IPS DF 6.9 (cell line): Measurements from ENCODE around the gene SOST.

Source experiments
- DNase-seq: peaks from one replicate; pipeline ENCODE4 v3.0.0-alpha.2; 2013; ENCODE audit warnings: low read depth, low spot score
- H3K27ac ChIP-seq: one replicate; pipeline ENCODE4 v1.5.1; 2013; ENCODE audit warnings: low read length, control low read depth
- H3K27me3 ChIP-seq: 2 replicates; pipeline ENCODE4 v1.6.1; 2013; ENCODE audit warnings: mild to moderate bottlenecking, low read length; ENCODE audit not compliant: control insufficient read depth, insufficient read depth
- H3K36me3 ChIP-seq: 2 replicates; pipeline ENCODE4 v1.6.1; 2013; ENCODE audit warnings: low read length; ENCODE audit not compliant: control insufficient read depth, insufficient read depth
- H3K4me1 ChIP-seq: 2 replicates; pipeline ENCODE4 v1.6.1; 2013; ENCODE audit warnings: low read length; ENCODE audit not compliant: control insufficient read depth, insufficient read depth
- H3K4me3 ChIP-seq: 2 replicates; pipeline ENCODE4 v1.5.1; 2013; ENCODE audit warnings: mild to moderate bottlenecking, low read length
- H3K9me3 ChIP-seq: 2 replicates; pipeline ENCODE4 v1.6.1; 2013; ENCODE audit warnings: low read length, inconsistent platforms; ENCODE audit not compliant: control insufficient read depth, insufficient read depth
- WGBS: extraction: QIAGEN DNeasy Blood & Tissue Kit; methylation state at CpG from one replicate; pipeline ENCODE4 v1.1.7; 2013; ENCODE audit warnings: mixed read lengths, missing lambda C conversion rate; ENCODE audit not compliant: insufficient read length, insufficient coverage; 5-methylcytosine and 5-hydroxymethylcytosine counted together

Gene SOST

GRCh38 chr17:43745541-43745940 is 13.1 kb downstream of the SOST start:
- no CpG with 5 or more reads among the region's 6 CpGs for WGBS
- Histone ChIP-seq H3K9me3 (no peaks in the 10 kb centered on the region), H3K4me1 (peaks cover 2% of the 10 kb centered on the region), H3K36me3 (no peaks in the 10 kb centered on the region), H3K27me3 (no peaks in the 10 kb centered on the region), H3K27ac (no peak overlapping the region), H3K4me3 (no peak overlapping the region)
- DNase-seq: no peak

GRCh38 chr17:43741636-43742035 is 17.0 kb downstream of the SOST start:
- peaks cover 4% of the 10 kb centered on the region for H3K4me1 ChIP-seq
- no peaks in the 10 kb centered on the region for H3K36me3 ChIP-seq
- no peak overlapping the region for H3K4me3 ChIP-seq
- H3K9me3 ChIP-seq: no peaks in the 10 kb centered on the region
- WGBS: no CpG with 5 or more reads among the region's 5 CpGs
- no peak for DNase-seq
- no peak overlapping the region for H3K27ac ChIP-seq
- no peaks in the 10 kb centered on the region for H3K27me3 ChIP-seq

- H3K27ac ChIP-seq: no peak overlapping the region
- H3K4me3 ChIP-seq: no peak overlapping the region
- no CpG with 5 or more reads among the region's 4 CpGs for WGBS
- no peaks in the 10 kb centered on the region for H3K27me3 ChIP-seq
- H3K36me3 ChIP-seq: no peaks in the 10 kb centered on the region
- no peak for DNase-seq
- H3K9me3 ChIP-seq: no peaks in the 10 kb centered on the region
- peaks cover 6% of the 10 kb centered on the region for H3K4me1 ChIP-seq
Measured at GRCh38 chr17:43740541-43740940, 18.1 kb downstream of the SOST start.

- H3K4me3 ChIP-seq: no peak overlapping the region
- H3K27ac ChIP-seq: no peak overlapping the region
- peaks cover 4% of the 10 kb centered on the region; the same call in 1 of the 2 replicates for H3K4me1 ChIP-seq
- no peaks in the 10 kb centered on the region for H3K9me3 ChIP-seq
- no peak for DNase-seq
- H3K27me3 ChIP-seq: no peaks in the 10 kb centered on the region
- no CpG with 5 or more reads among the region's 2 CpGs for WGBS
- H3K36me3 ChIP-seq: no peaks in the 10 kb centered on the region
Measured at GRCh38 chr17:43737722-43738121, 20.9 kb downstream of the SOST start.

GRCh38 chr17:43736389-43736788 is 22.2 kb downstream of the SOST start:
- no peak overlapping the region for H3K4me3 ChIP-seq
- whole genome bisulfite sequencing: no CpG with 5 or more reads among the region's 2 CpGs
- peaks cover 4% of the 10 kb centered on the region; the same call in 1 of the 2 replicates for H3K4me1 ChIP-seq
- no peaks in the 10 kb centered on the region; the same call in 1 of the 2 replicates for H3K9me3 ChIP-seq
- no peaks in the 10 kb centered on the region for H3K27me3 ChIP-seq
- no peak for DNase-seq
- H3K27ac ChIP-seq: no peak overlapping the region
- no peaks in the 10 kb centered on the region for H3K36me3 ChIP-seq

- Histone ChIP-seq H3K36me3 (no peaks in the 10 kb centered on the region), H3K27ac (no peak overlapping the region), H3K27me3 (no peaks in the 10 kb centered on the region), H3K9me3 (no peaks in the 10 kb centered on the region; the same call in 1 of the 2 replicates), H3K4me3 (no peak overlapping the region), H3K4me1 (peaks cover 4% of the 10 kb centered on the region; the same call in 1 of the 2 replicates)
- no peak for DNase-seq
- no CpG with 5 or more reads among the region's 5 CpGs for WGBS
Measured at GRCh38 chr17:43734376-43734775, 24.2 kb downstream of the SOST start.

- Histone ChIP-seq H3K9me3 (no peaks in the 10 kb centered on the region; the same call in 1 of the 2 replicates), H3K27me3 (no peaks in the 10 kb centered on the region), H3K4me3 (no peak overlapping the region), H3K27ac (no peak overlapping the region), H3K4me1 (peaks cover 4% of the 10 kb centered on the region; the same call in 1 of the 2 replicates), H3K36me3 (no peaks in the 10 kb centered on the region)
- WGBS: no CpG with 5 or more reads among the region's 1 CpG
- no peak for DNase-seq
Measured at GRCh38 chr17:43733956-43734355, 24.6 kb downstream of the SOST start.

- Histone ChIP-seq H3K9me3 (no peaks in the 10 kb centered on the region; the same call in 1 of the 2 replicates), H3K4me1 (peaks cover 4% of the 10 kb centered on the region; the same call in 1 of the 2 replicates), H3K36me3 (no peaks in the 10 kb centered on the region), H3K4me3 (no peak overlapping the region), H3K27ac (no peak overlapping the region), H3K27me3 (no peaks in the 10 kb centered on the region)
- WGBS: no CpG with 5 or more reads among the region's 2 CpGs
- DNase-seq: no peak
Measured at GRCh38 chr17:43732958-43733357, 25.6 kb downstream of the SOST start.

- no CpG with 5 or more reads among the region's 8 CpGs for WGBS
- no peaks in the 10 kb centered on the region; the same call in 1 of the 2 replicates for H3K9me3 ChIP-seq
- no peaks in the 10 kb centered on the region for H3K36me3 ChIP-seq
Measured at GRCh38 chr17:43728081-43728480, 30.5 kb downstream of the SOST start.

GRCh38 chr17:43723697-43724359 is 34.8 kb downstream of the SOST start:
- DNase-seq: no peak
- Histone ChIP-seq H3K27ac (no peak overlapping the region), H3K4me1 (no peaks in the 10 kb centered on the region), H3K36me3 (no peaks in the 10 kb centered on the region), H3K4me3 (no peak overlapping the region), H3K9me3 (no peaks in the 10 kb centered on the region), H3K27me3 (no peaks in the 10 kb centered on the region)
- no CpG with 5 or more reads among the region's 6 CpGs for WGBS

More at GRCh38 chr17:43728081-43728480, 30.5 kb downstream of the SOST start:
- Histone ChIP-seq H3K4me3 (no peak overlapping the region), H3K27me3 (no peaks in the 10 kb centered on the region), H3K27ac (no peak overlapping the region), H3K4me1 (no peaks in the 10 kb centered on the region)
- no peak for DNase-seq
